GM21786 (cell line): ENCODE data around the gene TRNT1.

Experiments used
- ATAC-seq: cut with Tn5 transposase; IDR thresholded peaks from one replicate; pipeline ENCODE4 v1.9.1; 2021; ENCODE audit not compliant: unreplicated experiment

TRNT1 gene

GRCh38 chr3:3110749-3111361, 15.9 kb upstream of the TRNT1 start:
- ATAC-seq = no peak

- ATAC-seq = no peak
These were observed 13.6 kb upstream of the TRNT1 start for GRCh38 chr3:3113042-3113709.

GRCh38 chr3:3117651-3118050, 9.1 kb upstream of the TRNT1 start:
- no peak for ATAC-seq

GRCh38 chr3:3119393-3119851, 7.3 kb upstream of the TRNT1 start:
- no peak for ATAC-seq

- ATAC-seq = no peak
These were observed 763 bp upstream of the TRNT1 start for GRCh38 chr3:3125977-3126376.

GRCh38 chr3:3127432-3128010, 781 bp downstream of the TRNT1 start:
- ATAC-seq = no peak

- no peak for ATAC-seq
These were observed 2.8 kb downstream of the TRNT1 start for GRCh38 chr3:3129579-3129978.

- ATAC-seq = no peak
These were observed 6.8 kb downstream of the TRNT1 start for GRCh38 chr3:3133500-3133899.

- ATAC-seq = no peak
These were observed 8.2 kb downstream of the TRNT1 start for GRCh38 chr3:3134750-3135448.

- ATAC-seq = no peak
These were observed 10.8 kb downstream of the TRNT1 start for GRCh38 chr3:3137526-3137925.

GRCh38 chr3:3141939-3142338, 15.2 kb downstream of the TRNT1 start:
- no peak for ATAC-seq

- no peak for ATAC-seq
These were observed 19.1 kb downstream of the TRNT1 start for GRCh38 chr3:3145831-3146230.

- ATAC-seq = no peak
These were observed 22.8 kb downstream of the TRNT1 start for GRCh38 chr3:3149560-3149959.

- ATAC-seq = no peak
These were observed 24.8 kb downstream of the TRNT1 start for GRCh38 chr3:3151513-3151912.

GRCh38 chr3:3154879-3155610, 28.3 kb downstream of the TRNT1 start:
- no peak for ATAC-seq

- no peak for ATAC-seq
These were observed 30.7 kb downstream of the TRNT1 start for GRCh38 chr3:3157484-3157883.

- ATAC-seq = no peak
These were observed 34.1 kb downstream of the TRNT1 start for GRCh38 chr3:3160826-3161225.

GRCh38 chr3:3165241-3165640, 38.5 kb downstream of the TRNT1 start:
- ATAC-seq = no peak

GRCh38 chr3:3165650-3166049, 38.9 kb downstream of the TRNT1 start:
- ATAC-seq = no peak

- ATAC-seq = no peak
These were observed 44.3 kb downstream of the TRNT1 start for GRCh38 chr3:3170998-3171397.

GRCh38 chr3:3172627-3173026, 45.9 kb downstream of the TRNT1 start:
- ATAC-seq = no peak
